SIG-M5 treated with dmso at 0.1 percent for 504 hours (cell line): Measurements from ENCODE around the gene PREX1.

Experiments
- DNase-seq: peaks from one replicate; lab custom pipeline; 2025; ENCODE audit not compliant: unreplicated experiment; lab: John Stamatoyannopoulos, UW

Gene PREX1

DNA sequence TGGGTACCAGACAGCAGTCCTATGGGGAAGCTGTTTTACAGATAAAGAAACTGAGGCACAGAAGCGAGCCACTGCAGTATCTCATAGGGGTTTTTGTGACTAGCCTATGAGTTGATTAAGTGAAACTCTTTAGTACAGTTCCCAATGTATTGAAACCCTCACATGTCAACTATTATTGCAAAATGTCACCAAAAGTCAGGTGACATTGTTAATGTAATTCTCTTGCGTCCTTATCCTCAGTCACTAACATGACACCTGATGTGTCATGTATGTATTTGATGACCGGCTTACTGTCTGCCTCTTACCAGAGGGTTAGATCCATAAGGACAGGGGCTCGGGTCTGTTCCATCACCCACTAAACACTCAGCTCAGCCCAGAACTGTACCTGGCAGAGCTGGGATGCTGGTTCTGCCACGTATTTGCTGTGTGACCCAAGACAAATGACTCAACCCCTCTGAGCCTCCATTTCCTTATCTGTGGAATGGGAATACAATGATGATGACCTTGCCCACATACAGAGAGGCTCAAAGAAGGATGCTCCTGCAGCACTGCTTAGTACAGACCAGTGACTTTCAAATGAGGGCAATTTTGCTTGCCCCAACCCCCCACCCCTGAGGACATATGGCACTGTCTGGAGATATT is 32.9 kb downstream of the PREX1 start:
- no peak for DNase-seq

DNA sequence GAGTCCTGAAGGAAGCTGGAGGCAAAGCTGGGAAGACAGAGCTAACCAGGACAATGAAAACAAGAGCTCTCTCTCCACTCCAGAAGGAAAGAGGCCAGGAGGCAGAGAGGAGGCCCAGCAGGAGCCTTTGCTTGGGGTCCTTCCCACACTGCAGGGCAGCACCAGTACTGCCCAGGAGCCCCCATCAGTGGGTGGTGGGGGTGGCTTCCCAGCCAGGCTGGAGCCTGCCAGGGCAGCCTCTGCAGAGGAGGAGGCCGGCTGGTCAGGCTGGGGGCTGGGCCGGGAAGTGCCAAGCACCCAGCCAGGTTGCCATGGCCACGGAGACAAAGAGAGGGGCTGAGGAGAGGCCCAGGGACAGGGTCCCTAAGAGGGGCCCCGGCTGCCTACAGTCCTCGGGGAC is 33.4 kb downstream of the PREX1 start:
- DNase-seq = no peak

DNA sequence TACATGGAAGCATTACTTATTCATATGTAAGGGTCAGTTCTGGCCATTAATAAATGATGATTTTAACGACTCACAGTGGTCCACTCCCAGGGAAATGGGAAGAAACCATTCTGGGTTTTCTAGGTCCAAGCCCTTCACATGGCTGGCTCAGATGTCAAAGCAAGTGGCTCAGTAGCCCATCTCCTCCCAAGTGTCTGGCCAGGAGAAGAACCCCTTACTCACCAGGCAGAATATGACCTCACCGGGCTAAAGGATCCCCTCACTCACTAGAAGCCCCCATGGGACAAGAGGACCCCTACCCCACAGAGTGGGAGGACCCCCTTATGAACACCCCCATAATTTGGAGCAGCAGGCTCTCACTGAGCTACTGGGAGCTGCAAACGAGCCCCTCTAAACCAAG is 34.0 kb downstream of the PREX1 start:
- no peak for DNase-seq

DNA sequence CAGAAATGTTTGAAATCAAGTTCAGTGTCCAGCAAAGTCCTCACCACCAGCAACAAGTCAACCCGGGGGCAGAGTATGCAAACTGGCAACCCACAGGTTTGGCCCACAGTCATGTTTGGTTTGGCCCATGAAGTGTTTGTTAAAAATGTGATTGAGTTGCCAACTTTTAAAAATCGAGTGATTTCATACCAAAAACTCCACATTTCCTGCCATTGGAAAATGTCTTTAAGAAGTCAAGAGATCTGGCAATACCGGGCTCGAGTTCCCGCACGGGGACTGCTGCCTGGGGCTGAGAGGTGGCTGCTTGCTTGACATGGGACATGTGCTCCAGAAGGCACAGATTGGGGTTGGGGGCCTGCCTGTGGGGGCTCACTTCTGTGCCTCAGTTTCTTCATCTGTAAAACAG is 36.1 kb downstream of the PREX1 start:
- DNase-seq = no peak

DNA sequence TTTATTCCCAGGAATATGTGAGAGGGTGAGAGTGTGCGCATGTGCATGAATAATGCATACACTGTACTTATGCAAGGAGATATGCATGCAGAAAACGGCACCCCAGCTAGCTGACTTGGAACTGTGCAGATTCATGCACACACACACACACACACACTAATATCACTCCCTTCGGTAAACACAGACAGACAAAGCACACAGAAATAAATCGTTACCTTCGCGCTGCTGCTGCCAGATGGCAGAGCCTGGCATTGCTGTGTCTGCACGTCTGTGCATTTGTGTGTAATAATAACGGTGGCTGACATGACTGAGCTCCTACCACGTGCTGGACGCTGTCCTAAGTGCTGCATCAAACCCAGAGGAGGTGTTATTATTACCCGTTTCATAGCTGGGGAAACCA is 36.8 kb downstream of the PREX1 start:
- DNase-seq = peak; percentile 61

DNA sequence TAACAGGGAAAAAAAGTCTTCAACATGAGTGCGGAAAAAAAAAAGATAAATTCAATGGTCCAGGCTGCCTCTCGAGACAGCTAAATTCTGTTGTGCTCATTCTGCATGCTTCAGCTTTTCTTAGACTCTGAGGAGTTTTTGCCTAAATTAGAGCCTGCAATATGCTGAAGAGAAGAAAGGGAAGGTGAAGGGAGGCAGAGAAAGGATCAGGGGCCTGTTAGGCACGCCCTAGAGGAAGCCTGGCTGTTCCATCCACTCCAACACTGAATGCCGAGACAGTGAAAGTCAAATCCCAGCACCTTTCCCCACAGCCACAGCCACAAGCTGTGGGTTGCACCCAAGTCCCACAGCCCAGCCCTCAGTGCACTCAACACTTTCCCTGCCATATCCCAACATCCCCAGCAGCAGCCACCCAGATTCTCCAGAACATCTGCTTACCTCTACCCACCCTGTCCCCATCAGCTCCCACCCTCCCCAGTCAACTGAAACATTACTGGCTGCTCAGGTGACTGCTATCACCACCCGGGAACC is 37.3 kb downstream of the PREX1 start:
- no peak for DNase-seq

DNA sequence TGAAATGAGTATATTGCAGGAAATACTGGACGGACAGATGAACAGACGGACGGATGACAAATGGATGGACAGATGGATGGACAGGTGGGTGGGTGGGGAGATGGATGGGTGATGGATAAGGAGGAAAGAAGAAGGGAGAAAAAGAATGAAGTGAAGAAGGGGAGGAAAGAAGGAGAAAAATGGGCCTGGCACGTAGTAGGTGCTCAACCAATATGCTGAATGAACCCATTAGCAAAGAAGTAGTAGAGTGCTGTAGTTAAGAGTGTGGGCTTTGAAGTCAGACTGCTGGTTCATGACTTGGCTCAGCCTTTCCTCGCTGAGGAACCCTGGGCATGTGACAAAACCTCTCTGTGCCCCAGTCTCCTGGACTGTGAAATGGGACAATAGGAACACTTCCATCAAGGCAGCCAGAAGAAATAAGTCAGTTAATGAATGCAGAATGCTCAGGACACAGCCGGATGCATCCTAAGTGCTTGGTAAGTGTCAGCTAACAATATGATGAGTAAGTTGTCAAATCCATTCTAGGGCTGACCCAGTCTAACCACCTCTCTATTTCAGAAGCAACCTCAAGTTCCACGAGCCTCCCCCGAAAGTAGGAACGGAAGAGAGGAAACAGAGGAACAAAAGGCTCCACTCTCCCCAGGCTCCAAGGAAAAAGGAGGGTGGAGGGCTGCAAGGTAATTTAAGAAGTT is 37.9 kb downstream of the PREX1 start:
- DNase-seq = no peak

DNA sequence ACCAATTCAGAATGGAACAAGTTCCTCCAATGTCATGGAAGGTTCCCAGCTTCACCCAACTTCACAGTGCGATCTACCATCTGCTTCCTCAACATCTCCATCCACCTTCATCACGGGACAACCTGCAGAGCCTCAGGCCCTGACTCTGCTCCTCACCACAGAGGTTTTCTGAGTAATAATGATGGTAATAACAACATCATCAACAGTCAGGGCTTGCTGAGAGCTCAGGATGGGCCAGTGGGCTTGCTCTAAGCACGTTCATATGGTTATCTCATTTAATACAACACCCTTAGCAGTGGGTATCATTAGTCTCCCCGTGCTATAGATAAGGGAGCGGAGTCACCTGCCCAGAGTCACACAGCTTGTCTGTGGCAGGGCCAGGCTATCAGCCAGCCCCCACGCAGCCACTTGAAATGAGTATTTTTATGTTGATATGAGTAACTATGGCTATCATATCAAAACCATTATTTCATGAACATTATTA is 38.6 kb downstream of the PREX1 start:
- no peak for DNase-seq

DNA sequence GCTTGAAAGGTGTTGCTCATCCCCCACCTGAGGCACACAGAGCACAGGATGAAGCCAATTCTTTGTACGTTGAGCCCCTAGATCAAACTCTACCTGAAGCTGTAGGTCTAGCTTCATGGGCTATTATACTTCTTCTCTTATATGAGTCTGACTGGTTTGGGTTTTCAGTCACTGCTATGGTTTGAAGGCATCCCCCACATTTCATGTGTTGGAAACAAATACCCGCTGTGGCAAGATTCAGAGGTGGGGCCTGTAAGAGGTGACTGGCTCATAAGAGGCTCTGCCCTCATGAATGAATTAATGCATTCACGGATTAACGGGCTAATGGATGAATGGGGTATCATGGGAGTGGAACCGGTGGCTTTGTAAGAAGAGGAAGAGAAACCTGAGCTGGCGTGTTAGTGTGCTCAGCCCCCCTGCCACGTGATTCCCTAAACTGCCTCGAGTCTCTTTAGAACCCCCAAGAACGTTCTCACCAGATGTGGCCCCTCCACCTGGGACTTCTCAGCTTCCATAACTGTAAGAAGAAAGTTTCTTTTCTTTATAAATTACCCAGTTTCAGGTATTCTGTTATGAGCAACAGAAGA is 39.2 kb downstream of the PREX1 start:
- DNase-seq = peak; percentile 83

DNA sequence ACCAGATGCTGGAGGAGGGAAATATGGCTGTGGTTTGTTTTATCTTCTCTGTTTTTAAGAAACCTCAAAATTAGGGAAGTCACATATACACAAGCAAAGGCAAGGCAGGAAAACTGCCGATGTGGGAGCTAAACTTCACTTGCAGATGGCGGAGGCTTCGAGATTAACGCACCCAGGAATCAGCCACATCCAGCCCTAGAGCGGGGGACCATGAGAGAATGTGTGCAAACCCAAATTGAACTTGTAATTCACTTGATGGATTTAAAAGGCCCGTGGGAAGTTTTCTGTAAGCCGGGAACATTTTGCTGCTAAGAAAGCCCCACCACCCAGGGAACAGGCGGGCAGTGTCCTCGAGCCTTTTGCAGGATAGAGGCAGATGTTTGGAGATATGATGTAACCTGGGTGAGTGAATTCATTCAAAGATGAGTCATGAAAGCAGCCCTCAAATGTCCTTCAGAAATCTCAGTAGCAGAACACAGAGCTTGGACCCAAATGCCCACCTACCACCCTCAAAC is 39.9 kb downstream of the PREX1 start:
- peak; percentile 93 for DNase-seq

DNA sequence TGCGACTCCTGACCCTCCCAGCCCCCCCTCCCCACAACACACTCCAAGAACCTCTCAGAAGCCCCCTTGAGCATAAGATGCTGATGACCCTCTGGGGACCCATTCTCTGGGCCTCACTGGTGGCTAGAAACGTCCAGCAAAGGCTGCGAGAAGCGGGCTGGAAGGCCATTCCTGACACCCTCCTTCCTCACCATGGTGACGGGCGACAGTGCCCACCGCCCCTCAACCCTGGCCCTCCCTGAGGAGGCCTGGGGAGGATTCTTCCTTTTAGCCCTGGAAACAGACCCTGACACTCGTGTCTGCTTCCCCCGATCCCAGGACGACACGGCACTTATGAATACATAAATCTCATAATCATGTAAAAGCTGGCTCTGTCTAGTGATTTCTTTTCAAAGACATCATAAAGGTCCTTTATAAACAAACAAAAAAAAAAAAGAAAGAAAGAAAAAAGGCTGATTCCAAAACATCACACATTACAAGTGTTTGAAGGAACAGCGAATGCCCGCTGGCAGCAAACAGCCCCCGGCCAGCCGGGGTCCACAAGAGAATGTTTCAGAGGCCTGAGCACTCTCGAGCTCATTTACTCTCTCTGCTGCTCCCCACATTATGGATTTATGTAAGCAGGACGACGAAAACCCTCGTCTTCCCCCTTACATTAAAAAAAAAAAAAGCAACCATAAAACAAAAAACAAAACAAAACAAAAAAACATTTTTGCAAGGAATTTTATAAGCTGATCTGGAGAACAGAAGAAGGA is 40.7 kb downstream of the PREX1 start:
- no peak for DNase-seq

DNA sequence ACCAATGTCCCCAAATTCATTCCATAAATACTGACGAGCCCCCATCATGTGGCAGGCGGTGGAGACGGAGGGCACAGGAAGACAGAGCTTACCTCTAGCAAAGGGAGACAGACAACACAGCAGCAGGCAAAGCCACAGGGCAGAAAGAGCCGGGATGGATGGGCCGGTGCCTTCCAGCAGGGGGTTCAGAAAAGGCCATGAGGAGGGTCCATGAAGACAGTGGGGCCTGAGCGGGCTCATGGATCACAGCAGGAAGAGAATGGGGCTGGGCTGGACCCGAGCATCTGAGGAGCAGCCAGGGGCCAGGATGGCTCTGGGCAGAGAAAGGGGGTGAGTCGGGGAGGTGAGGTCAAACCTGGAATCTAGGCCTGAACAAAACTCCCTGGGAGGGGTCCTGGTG is 42.0 kb downstream of the PREX1 start:
- DNase-seq = no peak

DNA sequence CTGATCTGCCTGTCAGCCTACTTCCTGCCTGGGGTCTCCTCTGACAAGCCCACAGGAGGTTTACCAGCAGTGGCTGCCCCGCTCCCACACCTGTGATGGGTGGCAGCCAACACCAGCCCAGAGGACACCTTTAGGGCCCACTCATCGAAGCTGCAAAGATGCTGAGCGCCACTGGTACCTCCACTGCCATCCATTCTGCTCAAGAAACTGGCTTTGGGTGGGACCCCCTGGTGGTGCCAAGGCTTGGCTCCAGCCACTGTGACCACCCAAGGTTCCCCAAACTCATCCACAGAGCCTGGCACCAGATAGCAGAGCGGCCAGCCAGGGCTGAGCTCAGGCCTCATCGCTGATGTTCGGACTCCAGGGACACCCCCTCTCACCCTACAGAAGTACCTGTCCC is 42.5 kb downstream of the PREX1 start:
- DNase-seq = no peak

DNA sequence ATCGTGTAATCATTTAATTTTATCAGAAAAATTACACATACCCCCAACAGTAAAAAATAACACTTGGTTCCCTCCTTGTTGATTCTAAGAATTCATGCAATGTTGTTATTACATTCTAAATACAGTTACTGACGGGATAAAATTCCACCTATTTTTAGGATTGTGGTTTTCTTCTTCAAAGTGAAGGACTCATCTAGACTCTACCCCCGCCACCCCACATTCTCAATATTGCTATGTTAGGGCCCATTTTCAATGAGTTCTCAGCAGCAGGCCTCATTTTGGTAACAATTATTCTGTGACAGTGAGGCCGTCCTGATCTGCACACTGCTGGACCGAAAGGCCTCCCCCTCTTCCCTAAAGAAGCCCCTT is 43.5 kb downstream of the PREX1 start:
- no peak for DNase-seq

DNA sequence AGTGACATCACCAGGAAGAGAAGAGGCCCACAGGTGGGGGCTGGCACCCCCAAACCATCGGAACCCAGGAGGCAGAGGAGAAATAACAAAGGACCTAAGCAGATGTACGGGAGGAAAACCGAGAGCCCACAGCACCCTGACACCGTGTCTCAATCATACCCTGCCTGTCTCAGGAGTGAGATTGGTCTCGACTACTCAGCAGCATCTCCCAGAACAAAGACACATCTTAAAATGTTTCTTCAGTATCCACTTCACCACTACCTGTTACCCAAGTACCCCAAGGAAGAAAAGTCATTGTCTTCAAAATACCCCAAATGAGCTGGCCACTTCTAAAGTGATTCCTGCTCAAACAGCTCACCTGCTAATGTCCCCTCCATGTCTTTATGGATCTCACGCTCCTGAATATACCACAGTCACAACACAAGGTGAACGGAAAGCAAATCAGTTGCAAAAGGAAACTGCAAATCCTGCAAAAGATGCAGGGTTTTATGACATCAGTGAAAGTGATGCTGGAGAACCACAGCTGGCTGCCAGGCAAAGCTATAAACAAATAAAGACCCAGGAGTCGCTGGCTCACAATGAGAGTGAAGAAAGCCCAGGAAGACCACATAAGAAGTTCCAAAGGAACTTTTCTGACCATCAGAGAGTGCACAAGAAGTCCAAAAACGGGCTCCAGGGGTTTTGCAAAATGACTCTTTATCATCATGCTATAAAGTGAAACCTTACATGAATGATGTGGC is 44.1 kb downstream of the PREX1 start:
- DNase-seq = no peak

DNA sequence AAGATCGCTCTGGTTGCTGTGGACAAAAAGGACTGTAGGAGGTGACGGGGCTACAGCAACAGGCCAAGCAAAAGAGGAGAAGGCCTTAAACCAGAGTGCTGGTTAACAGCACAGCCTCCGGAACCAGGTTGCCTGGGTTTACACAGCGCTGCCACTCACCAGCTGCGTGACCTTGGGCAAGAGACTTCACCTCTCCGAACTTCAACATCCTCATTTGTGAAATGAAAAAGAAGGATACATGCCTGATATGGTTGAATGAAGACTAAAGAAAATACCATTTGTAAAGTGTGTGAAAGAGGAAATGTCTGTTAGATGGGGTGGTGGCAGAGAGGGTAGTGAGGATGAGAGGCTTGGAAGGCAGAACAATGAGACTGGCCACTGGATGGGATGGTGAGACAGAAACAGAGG is 44.9 kb downstream of the PREX1 start:
- no peak for DNase-seq

DNA sequence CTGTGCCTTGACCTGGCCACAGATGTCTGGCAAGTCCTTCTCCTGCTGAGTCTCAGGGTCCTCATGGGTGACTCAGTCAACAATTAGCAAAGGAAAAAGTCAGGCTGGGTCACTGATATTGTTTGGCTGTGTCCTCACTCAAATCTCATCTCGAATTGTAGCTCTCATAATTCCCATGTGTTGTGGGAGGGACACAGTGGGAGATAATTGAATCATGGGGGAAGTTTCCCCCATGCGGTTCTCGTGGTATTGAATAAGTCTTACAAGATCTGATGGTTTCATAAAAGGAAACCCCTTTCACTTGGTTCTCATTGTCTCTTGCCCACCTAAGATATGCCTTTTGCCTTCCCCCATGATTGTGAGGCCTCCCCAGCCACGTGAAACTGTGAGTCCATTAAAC is 45.7 kb downstream of the PREX1 start:
- no peak for DNase-seq

DNA sequence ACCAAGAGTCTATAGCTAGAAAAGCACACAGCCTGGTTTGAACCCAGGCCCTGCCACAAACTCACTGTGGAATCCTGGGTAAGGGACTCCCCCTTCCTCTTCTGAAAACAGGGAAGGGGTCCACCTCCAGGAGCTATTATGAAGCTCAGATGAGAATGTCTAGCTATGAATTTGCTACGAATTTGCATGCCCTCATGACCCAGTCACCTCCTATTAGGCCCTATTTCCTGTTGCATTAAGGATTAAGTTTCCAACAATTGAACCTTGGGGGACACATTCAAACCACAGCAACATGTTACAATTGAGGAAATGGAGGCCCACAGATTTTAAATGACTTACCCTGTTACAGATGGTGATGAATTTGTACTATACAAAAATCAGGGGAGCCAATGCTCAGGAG is 46.2 kb downstream of the PREX1 start:
- DNase-seq = no peak

DNA sequence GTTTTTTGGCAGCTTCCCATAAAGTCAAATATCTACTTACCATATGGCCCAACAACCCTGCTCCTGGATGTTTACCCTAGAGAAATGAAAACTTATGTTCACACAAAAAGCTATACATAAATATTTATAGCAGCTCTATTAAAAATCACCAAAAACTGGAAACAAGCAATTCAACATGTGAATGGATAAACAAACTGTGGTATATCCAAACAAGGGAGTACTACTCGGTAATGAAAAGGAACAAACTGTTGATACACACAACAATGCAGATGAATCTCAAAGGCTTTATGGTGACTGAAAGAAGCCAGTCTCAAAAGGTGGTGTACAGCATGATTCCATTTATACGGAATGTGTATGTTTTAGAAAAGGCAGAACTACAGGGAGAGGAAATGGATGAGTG is 48.4 kb downstream of the PREX1 start:
- DNase-seq = no peak

DNA sequence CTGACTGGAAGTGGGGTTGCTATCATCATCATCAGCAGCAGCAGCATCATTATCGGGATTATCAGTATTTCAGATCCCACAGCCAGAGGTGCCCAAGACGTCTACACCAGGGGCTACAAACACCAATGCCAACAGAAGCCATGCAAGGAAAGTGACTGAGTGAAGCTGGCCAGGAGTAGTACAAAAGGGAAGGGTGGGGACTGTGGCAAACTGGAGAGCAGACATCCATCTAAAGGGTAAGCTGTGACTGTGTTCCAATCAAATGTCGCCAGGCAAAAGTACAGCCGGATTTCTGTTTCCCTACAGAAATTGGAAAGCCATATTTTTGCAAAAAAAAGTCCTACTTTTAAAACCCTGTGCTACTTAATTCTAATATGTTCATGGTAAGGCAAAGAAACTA is 50.0 kb downstream of the PREX1 start:
- DNase-seq = no peak

DNA sequence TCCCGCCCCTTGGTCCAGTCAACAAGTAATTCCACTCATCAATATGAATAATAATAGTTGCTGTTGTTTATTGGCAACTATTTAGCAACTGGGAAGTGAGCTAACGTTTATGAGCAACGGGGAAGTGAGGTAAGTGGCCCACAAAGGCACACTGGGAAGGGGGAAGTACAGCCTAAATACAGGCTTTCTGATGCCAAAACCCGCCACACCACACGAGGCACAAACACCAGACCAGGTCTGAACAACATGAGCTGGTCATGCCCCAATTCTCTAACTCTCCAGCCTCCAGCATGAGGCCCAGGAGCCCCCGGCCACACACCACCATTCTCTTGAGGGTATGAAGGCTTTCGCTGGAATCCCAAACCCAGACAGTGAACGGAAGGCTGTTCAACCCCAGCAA is 50.8 kb downstream of the PREX1 start:
- peak; percentile 40 for DNase-seq
